ENCODE measurements around the gene PCDH9.

The PCDH9 gene

DNA sequence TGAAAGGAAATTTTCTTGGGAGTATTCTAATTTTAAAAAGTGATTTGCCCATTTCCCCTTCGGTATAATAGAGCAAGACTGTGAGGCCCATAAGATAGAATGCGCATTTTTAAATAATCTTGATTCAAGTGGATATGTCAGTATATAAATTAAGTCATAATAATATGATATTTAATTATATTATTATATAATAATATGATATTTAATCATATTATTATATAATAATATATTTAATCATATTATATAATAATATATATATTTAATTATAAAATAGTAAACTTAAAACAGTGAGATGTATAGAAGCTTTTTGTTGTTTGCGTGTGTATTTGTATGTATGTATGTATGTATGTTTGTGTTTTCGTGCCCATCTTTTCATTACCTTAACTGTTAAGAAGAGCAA, 682.5 kb downstream of the PCDH9 start:
- no peak for DNase-seq

DNA sequence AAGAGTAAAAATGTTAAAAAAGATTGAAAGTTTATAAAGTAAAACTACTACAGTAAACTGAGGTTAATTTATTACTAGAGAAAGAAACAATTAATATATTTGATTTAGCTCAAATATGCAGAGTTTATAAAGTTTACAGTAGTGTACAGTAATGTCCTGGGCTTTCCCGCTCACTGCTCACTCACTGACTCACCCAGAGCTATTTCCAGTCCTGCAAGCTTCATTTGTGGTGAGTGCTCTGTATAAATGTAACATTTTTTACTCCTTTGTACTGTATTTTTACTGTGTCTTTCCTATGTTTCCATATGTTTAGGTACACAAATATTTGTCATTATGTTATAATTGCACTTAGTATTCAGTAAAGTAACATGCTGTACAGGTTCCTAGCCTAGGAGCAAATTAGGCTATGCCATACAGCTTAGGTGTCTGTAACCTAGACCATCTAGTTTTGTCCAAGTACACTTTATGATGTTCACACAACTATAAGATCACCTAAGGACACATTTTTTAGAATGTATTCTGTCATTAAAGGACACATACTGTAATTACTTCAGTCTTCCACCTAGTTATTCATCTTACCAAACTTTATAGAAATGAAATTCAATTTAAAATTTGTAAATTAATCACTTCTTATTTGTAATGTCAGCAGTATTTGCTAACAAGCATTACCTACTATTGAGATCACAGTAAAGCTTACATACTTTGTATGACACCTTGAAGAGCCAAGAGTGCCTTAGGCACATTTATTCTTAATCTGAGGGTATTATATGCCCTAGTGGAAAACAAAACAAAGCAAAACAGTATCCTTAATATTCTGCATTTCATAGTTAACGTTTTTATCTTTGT, 683.4 kb downstream of the PCDH9 start:
- DNase-seq: no peak

DNA sequence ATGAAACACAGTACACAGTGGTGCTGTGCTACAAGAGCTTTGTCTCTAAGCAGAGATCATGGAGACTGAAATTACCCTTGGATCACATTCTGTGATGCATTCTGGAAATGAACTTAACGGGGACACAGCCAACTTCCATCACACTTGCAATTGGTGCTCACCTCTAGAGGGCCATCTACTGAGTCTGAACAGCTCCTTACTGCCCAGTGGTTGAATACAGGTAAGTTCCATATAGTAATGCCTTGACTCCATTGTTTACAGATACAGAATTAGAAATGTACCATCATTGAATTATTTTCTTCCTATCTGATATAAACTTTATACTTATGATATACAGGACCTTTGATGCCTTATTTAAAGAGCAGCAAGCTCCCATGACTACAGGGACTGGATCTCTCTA, 686.4 kb downstream of the PCDH9 start:
- no peak for DNase-seq

DNA sequence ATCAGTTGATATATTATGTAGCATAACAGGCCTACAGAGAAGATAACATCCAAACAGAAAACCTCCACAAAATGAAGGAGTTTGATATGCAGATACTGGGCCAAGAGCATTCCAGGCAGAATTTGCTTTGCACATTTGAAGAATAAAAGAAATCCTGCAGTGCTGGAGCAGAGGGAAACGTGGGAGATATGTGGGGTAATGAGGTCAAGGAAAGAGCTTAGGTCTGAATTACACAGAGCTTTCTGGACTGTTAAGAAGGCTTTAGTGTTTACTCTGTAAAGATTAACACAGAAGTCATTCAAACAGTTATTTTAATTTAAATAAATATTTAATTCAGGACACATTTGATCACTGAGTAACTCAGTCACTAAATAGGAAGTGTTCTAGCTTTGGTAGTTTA, 692.7 kb downstream of the PCDH9 start:
- DNase-seq: no peak

DNA sequence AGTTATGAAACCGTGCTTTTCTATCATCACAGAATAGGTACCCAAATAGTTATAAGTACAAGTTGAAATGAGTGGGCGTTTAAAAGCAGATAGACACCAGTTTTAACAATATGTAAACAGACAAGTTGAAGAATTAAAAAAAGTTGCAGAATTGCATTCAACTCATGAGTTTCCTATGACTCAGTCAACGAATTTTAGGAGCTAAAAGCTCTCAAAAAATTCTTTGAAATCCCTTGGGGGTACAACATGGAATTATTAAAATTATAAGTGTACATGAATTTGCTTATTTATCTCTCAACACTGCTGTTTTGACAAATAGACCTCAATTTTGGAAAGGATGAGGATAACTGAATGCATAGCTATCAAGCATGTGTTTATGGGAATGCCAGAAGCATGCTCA, 693.4 kb downstream of the PCDH9 start:
- DNase-seq: no peak

DNA sequence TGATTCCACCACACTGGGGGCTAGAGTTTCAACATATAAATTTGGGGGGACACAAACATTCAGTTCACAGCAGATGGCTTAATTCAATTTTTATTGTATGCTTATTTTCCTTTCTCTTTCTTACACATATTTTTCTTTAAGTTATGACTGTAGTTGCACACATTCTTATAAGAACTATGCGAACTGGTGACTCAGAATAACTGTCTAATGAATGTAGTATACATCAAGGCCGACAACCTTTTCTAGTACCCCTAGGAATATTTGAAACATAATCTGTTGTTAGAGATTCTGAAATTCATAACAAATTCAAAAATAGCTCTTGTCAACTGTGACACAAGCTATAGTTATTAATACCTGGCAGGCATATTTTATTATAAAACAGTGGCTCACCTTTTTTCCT, 695.6 kb downstream of the PCDH9 start:
- DNase-seq: no peak

DNA sequence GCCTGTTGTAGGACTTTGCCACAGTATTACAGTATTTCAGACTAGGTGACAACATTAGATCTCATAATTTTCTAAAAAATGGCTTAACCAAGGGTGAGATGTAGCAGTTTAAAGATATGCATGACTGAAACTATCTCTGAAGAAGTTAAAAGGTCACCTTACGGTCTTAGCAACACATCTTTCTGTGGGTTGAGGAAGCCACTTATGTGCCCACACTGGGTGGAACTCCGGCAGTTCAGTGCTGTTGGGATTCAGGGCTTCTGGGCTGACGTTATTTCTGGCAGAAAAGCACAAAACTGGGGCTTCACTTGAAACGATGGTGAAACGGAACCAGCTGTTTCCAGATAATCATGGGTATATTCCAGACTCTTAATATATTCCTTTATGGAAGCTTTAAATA, 697.3 kb downstream of the PCDH9 start:
- DNase-seq: no peak

DNA sequence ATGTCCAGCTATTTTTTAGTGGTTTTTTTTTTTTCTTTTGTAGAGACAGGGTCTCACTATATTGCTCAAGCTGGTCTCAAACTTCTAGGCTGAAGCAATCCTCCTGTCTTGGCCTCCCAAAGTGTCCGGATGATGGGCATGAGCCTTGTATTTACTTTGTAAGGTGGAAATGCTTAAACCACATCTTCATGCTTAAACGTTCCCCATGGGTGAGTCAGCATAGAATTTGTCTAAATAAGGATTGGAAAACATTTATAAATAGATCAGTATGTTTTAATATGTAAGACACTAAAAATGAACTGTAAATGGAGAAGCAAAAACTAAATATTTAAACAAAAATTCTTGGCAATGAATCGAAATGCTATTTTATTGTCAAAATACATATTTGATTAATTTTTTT, 698.0 kb downstream of the PCDH9 start:
- no peak for DNase-seq

DNA sequence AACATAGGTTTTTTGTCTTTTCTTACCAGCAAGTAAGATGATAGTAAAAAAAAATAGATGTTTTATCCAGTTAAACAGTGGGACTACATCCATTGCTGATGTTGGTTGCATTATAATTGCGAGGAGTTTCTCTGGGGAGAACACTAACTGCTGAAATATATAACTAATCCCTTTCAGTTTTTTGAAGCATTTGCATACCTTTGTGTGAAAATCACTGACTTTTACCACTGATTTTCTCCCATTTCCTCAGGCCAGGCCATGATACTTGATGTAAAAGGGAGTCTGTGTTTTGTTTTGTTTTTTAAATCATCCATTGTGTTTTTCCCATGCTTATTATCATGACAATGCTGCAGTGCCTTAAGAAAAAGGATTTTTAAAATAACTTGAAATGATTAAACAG, 699.5 kb downstream of the PCDH9 start:
- no peak for DNase-seq

DNA sequence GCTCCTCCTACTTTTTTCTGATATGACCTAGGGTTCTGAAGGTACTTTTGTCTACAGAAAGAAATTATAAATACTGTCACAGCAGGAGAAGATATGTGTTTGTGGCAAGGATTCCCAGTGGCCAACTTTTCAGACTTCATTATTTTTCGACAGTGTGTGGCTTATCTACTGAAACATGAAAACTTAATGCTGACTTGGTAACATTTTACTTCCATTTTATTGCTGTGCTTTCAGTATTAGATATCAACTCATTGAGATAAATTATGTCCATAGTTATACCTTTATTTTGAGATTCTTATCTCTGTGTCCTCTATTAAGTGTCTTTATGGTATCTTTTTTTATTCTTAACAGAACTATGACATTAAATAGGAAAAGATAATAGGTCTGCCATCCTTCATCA, 700.0 kb downstream of the PCDH9 start:
- DNase-seq: no peak

DNA sequence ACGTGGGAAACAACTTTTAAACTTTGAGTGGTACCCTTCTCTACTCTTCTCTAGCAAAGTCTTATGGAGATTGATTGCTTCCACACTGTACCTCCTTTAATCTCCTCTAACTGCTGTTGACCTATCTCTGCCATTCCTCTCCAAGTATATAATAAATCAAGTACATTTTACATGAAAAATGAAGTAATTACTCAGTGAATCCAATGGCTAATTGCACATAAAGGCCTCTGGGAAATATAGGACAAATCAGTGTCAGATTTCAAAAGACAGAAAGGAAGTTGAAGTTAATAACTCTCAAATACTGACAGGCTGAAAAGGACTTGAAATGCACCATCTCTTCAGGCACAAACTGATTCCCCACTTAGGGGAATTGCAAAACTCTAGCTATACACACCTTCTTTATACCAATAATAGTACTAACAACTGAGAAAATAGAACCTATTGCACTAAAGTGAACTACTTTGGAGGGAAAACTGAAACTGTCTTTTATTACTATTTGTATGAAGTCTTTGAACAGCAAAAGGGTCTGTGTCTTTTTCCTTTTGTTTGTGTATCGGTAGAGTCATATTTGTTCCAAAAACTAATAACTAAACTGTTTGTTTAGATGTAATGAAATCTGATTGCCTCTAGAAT, 701.1 kb downstream of the PCDH9 start:
- DNase-seq: no peak

DNA sequence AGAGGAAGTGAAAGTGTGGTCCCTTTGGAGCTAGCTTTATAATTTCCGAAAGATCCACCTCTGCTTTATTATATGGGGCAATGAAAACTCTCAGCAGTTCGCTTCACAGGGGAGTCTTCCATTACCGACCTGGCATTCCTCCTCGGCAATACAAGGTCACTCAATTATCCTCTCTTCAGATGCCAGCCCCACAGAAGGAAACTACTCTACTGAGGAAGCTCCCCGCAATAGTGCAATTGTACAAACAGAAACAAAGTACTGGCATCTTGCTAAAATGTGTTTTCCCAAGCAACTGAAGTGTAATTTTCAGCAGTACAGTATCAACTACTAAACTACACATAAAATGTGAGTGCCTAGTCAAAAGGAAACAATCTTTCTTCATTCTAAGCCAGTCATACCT, 702.0 kb downstream of the PCDH9 start:
- no peak for DNase-seq

DNA sequence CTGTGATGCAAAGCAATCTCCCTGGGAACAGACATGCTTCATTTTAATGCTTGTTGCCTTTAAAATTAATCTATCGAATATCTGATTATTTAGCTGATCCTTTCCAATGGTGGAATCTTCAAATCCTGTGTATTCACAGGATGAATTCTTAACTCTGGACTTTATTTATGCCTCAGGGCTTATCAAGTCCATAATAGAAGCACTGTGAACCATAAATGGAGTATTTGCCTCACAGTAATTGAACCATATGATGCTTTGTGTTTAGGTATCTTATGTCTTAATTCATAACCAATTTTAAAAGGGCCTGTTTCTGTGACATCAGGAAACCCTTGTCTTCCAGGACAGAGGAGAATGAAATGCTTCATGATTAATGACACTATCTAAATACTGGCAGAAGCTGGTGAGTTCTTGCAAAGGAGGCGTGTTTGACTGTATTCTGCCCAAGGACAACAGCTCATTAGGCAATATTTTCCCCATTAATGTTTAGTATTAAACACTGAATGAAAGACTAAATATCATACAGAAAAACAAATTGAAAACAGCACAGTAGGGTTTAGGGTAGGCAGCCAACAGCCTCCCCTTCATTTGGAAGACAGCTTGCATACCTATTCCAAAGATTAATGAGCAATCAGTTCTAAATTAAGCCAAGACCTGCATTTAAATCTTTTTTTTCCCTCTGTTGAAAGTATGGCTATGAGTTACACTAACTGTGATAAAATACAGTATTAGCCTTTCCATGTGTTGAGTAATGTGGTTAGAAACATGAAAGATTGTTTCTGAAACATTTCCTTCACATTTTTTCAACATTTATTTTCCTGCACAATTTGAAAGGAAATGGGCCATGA, 709.4 kb downstream of the PCDH9 start:
- DNase-seq: no peak

DNA sequence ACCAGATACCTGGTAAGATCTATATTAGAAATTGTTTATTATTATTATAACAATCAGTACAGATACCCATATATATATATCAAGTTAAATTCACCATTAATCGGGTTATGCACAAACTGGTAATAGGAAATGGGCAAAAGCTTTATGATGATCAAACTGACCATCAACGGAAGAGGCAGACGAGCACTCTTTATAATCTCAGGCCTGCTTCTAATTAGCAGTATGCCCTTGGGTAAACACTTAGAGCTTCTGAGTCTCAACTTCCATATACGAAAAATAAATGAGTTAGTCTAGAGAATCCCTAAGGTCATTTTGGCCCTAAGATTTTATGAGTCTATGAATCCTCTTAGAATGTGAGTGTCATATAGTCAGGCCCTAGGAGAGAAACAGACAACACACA, 710.9 kb downstream of the PCDH9 start:
- no peak for DNase-seq

DNA sequence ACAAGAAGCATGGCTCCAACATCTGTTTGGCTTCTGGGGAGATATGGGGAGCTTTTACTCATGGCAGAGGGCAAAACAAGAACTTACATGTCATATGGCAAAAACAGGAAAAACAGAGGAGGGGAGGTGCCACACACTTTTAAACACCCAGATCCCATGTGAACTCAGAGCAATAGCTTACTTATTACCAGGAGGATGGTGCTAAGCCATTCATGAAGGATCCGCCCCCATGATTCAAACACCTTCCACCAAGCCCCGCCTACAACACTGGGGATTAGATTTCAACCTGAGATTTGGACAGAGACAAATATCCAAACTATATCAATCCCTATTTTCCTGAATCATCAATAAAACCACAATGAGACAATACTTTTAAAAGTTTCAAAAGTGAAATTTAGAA, 712.1 kb downstream of the PCDH9 start:
- no peak for DNase-seq

DNA sequence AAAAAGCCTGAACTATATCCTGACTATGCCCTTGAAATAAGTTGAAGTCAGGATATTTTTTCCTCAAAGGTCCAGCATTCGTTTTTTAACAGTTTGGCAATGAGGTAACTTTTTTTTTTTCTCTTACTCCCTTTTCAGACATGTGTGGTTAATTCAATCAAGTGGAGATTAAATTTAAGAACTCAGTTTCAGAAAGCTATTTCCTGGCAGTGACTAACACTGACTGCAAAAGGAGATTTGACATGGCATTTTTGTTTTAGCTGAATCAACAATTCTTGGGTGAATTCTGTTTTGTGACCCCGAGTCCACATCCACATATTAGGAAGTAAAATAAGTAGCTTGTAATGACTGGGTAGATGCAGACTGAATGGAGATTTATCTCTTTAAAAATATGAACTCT, 716.4 kb downstream of the PCDH9 start:
- no peak for DNase-seq

DNA sequence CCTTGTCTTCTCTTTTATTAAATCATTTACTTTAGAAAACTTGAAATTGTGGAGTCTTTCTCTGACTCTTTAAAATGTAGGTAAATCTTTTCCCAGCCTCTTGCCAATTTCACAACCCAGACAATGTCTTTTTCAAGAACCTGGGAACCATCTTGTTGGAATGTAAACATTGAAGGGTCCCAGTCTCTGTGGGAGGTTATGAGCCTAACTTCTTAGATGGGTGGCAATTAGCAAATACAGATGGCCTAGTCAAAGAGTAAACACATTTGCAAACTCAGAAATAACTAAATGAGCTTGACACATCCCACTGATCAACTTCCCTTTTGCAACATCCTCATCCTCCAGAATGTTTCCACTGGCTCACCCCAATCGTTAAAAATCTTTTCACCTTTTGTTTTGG, 721.0 kb downstream of the PCDH9 start:
- DNase-seq: no peak

DNA sequence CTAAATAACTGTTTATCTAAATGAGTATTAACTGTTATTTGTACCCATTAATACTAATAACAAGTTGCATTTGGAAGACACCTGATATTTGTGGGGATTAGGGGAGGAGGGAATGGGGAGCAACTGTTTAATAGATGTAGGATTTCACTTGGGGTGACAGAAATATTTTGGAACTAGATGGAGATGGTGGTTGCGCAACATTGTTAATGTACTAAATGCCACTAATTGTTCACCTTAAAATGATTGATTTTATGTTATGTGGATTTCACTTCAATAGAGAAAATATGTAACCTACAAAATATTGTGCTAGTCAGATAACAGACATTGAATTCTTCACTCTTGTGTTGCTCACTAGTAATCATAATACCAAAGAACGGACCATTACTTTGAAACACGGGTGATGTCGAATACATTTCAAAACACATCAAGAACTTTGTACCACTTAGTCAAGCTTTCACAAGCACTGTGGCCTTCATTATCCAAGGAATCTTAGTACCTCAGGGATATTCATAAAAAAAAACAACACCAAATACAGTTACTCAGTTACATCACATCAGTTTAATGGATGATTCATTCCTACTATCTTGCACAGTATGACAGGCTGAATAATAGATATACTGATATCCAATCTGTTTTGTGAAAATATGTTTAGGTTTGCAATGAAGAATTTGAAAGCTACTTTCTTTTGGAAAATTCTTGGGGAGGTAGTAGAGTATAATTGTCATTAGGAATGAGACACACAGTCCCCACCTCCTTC, 721.8 kb downstream of the PCDH9 start:
- DNase-seq: no peak

DNA sequence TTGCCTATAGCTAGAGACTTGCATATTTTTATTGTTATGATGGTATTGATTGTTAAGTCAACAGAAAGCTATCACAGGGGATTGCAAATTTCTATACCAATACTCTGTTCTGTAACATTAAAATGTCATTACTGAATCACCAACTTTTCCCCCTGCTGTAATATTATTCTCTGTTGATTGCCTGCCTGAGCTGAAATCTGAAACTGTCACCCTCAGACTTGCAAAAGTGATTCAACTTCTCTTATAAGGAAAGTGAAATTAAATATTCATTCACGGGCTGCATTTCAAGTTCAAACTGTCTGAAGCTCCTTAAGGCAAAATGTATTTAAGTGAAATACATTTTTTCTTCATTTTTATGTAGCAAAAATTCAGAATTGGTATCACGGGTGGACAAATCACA, 723.2 kb downstream of the PCDH9 start:
- DNase-seq: no peak

DNA sequence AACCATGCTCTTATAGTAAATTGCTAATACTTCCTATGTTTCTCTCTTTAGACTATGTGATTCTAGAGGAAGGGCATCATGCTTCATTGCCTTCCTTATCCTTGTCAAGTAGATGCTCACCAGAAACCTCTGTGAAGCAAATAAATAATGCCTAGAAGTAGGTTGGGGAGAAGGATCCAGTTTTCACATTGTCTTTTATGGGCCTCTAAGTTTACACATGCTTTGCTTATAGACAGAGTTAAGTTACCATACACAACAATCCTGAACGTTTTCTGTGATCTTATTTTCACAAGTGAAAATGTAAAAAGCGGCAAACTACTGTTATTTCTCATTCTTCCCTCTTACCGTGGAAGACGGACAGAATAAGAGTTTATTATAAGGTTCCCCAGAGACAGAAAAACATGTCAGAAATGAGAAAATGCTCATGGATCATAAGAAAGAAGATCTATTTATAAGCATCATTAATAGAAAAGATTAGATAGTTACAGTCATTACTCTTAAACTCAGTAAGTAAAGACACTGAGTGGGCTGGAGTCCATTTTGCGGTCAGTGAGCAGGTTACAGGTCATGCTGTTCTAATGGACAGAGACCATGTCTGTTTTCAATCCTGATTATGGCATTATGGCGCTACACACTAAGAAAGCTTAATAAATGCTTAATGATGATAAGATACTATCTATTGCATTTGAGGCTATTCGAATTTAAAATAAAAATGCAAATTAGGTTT, 723.9 kb downstream of the PCDH9 start:
- no peak for DNase-seq

DNA sequence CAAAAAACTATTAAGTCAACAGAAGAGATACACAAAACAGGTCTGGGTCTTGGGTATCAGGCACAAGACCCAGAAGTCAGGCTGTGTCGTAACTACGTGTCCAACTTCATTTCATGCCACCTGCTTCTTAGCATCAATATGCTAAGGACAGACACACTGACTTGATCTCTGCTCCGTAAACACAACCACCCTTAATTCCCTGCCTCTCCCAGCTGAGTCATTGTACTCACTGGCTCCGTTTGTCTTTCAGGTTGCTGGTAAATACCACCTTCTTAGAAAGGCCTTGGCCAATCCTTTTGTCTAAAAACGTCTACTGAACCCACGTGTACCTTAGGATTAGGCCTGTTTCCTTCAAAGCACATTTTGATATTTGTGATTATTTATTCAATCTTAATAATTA, 726.2 kb downstream of the PCDH9 start:
- no peak for DNase-seq

DNA sequence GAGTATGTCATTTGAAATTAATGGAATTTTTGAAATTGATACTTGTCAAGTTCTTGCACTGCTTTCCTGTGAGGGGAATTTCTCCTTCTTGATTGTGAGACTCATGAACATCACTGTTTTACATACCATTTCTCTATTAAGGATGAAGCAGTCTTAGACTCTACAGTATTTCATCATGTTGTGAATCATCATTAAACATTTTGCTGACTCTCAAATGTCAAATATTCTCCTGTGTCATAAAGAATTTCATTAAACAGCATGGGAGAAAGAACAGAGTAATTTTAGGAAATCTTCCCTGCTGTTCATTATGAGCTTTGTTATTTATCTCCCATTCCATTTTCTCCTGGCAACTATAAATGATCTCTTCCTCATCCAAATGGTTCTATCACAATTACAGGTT, 729.0 kb downstream of the PCDH9 start:
- DNase-seq: no peak

Data from DMS79 treated with DMSO at 0.1 percent for 48 hours (cell line).